Activated naive CD4-positive, alpha-beta T cell treated with anti-CD3 and anti-CD28 coated beads, Interleukin-2, amount 50 U/mL, for 16 hours (primary cell): ENCODE measurements around the gene DFFB.

Experiments used
- DNase-seq: peaks from one replicate; pipeline ENCODE4 v3.0.0-alpha.2; 2020

The DFFB gene

GRCh38 chr1:3836421-3836820, 20.9 kb upstream of the DFFB start:
- no peak for DNase-seq

- no peak for DNase-seq
Measured at GRCh38 chr1:3837200-3837599, 20.1 kb upstream of the DFFB start.

GRCh38 chr1:3837685-3838084, 19.6 kb upstream of the DFFB start:
- no peak for DNase-seq

- DNase-seq: no peak
Measured at GRCh38 chr1:3838788-3839187, 18.5 kb upstream of the DFFB start.

- DNase-seq: no peak
Measured at GRCh38 chr1:3841491-3841890, 15.8 kb upstream of the DFFB start.

- DNase-seq: no peak
Measured at GRCh38 chr1:3842912-3843311, 14.4 kb upstream of the DFFB start.

- no peak for DNase-seq
Measured at GRCh38 chr1:3846541-3846940, 10.7 kb upstream of the DFFB start.

GRCh38 chr1:3847081-3847480, 10.2 kb upstream of the DFFB start:
- DNase-seq: no peak

GRCh38 chr1:3850857-3851256, 6.4 kb upstream of the DFFB start:
- no peak for DNase-seq

GRCh38 chr1:3851292-3851691, 6.0 kb upstream of the DFFB start:
- DNase-seq: no peak

- no peak for DNase-seq
Measured at GRCh38 chr1:3852091-3852490, 5.2 kb upstream of the DFFB start.

- DNase-seq: no peak
Measured at GRCh38 chr1:3852711-3853485, 4.4 kb upstream of the DFFB start.

- DNase-seq: no peak
Measured at GRCh38 chr1:3857791-3858129, 484 bp downstream of the DFFB start.

- no peak for DNase-seq
Measured at GRCh38 chr1:3858231-3858981, 1.1 kb downstream of the DFFB start.

GRCh38 chr1:3863231-3863935, 6.1 kb downstream of the DFFB start:
- DNase-seq: no peak

GRCh38 chr1:3864884-3865283, 7.6 kb downstream of the DFFB start:
- DNase-seq: no peak

GRCh38 chr1:3865606-3866160, 8.4 kb downstream of the DFFB start:
- DNase-seq: no peak

GRCh38 chr1:3868464-3869006, 11.3 kb downstream of the DFFB start:
- no peak for DNase-seq

- DNase-seq: no peak
Measured at GRCh38 chr1:3869751-3870301, 12.6 kb downstream of the DFFB start.

- no peak for DNase-seq
Measured at GRCh38 chr1:3871451-3871805, 14.2 kb downstream of the DFFB start.

- no peak for DNase-seq
Measured at GRCh38 chr1:3872546-3872945, 15.3 kb downstream of the DFFB start.

GRCh38 chr1:3874736-3875135, 17.5 kb downstream of the DFFB start:
- no peak for DNase-seq

GRCh38 chr1:3876716-3877115, 19.4 kb downstream of the DFFB start:
- no peak for DNase-seq
